HEK293 (cell line): Measurements from ENCODE around the gene CYTH3.

ENCODE experiments used
- CTCF ChIA-PET: fragments of 350-600 bp; formaldehyde crosslinking; extraction: SDS; loops from one replicate; lab custom pipeline; 2021; ENCODE audit warnings: antibody characterized with exemption; lab: Yijun Ruan, JAX
- POLR2A ChIA-PET: fragments of 300-600 bp; formaldehyde crosslinking; extraction: SDS; loops from one replicate; lab custom pipeline; 2020; ENCODE audit warnings: antibody characterized with exemption, inconsistent platforms; lab: Yijun Ruan, JAX
- H3K27ac ChIP-seq: fragments of 200-500 bp; sonication (Bioruptor generic); 2 replicates; pipeline ENCODE4 v1.5.1; 2014; ENCODE audit warnings: low read depth, low read length, control low read depth, inconsistent platforms; ENCODE audit errors: extremely low read depth
- H3K36me3 ChIP-seq, 2 experiments: fragments of 200-500 bp in 1 of 2; sonication (Bioruptor generic) in 1 of 2; 1 replicate in 1 of 2; 2 replicates in 1 of 2; pipeline ENCODE4 v1.5.1; 2014 to 2017; ENCODE audit warnings: inconsistent platforms in 2 of 2, low read length in 2 of 2; ENCODE audit not compliant: control insufficient read depth in 2 of 2, insufficient read depth in 1 of 2
- H3K4me1 ChIP-seq: fragments of 200-500 bp; sonication (Bioruptor generic); 2 replicates; pipeline ENCODE4 v1.5.1; 2014; ENCODE audit warnings: mild to moderate bottlenecking, low read length, inconsistent platforms; ENCODE audit not compliant: control insufficient read depth, insufficient read depth
- H3K4me3 ChIP-seq: 2 replicates; pipeline ENCODE4 v1.5.1; 2011; ENCODE audit warnings: low read depth, mild to moderate bottlenecking, control low read depth, low read length, moderate library complexity
- H3K9me3 ChIP-seq: fragments of 200-500 bp; sonication (Bioruptor generic); 2 replicates; pipeline ENCODE4 v1.5.1; 2014; ENCODE audit warnings: low read depth, low read length, inconsistent platforms; ENCODE audit not compliant: control insufficient read depth, insufficient read depth
- FEZF1 ChIP-seq: fragments of 450-650 bp; formaldehyde crosslinking; IDR thresholded peaks from 2 replicates; pipeline ENCODE4 v1.5.1; 2016; ENCODE audit warnings: missing biosample characterization, missing genetic modification characterization
- GLIS2 ChIP-seq: fragments of 450-650 bp; formaldehyde crosslinking; IDR thresholded peaks from 2 replicates; pipeline ENCODE4 v1.5.1; 2016; ENCODE audit warnings: missing biosample characterization, missing genetic modification characterization
- PRDM1 ChIP-seq: fragments of 450-650 bp; formaldehyde crosslinking; IDR thresholded peaks from 2 replicates; pipeline ENCODE4; 2016; ENCODE audit warnings: missing biosample characterization, missing genetic modification characterization
- ZNF112 ChIP-seq: fragments of 450-650 bp; formaldehyde crosslinking; IDR thresholded peaks from 2 replicates; pipeline ENCODE4 v1.5.0; 2017; ENCODE audit warnings: missing biosample characterization, missing genetic modification characterization
- ZNF248 ChIP-seq: fragments of 450-650 bp; formaldehyde crosslinking; IDR thresholded peaks from 2 replicates; pipeline ENCODE4 v1.5.1; 2017; ENCODE audit warnings: missing biosample characterization, missing genetic modification characterization
- ZNF362 ChIP-seq: fragments of 450-650 bp; formaldehyde crosslinking; IDR thresholded peaks from 2 replicates; pipeline ENCODE4 v1.5.1; 2016; ENCODE audit warnings: missing biosample characterization, missing genetic modification characterization
- ZNF366 ChIP-seq: fragments of 450-650 bp; formaldehyde crosslinking; conservative IDR thresholded peaks from 2 replicates; pipeline ENCODE4 v1.5.1; 2016; ENCODE audit warnings: missing biosample characterization, missing genetic modification characterization
- ZNF426 ChIP-seq: fragments of 450-650 bp; formaldehyde crosslinking; IDR thresholded peaks from 2 replicates; pipeline ENCODE4 v1.5.1; 2017; ENCODE audit warnings: missing biosample characterization, missing genetic modification characterization, mild to moderate bottlenecking, inconsistent platforms, moderate library complexity
- ZNF544 ChIP-seq: fragments of 450-650 bp; formaldehyde crosslinking; IDR thresholded peaks from 2 replicates; pipeline ENCODE4 v1.5.0; 2017; ENCODE audit warnings: missing biosample characterization, missing genetic modification characterization
- ZNF571 ChIP-seq: fragments of 450-650 bp; formaldehyde crosslinking; IDR thresholded peaks from 2 replicates; pipeline ENCODE4 v1.5.0; 2017; ENCODE audit warnings: missing biosample characterization, missing genetic modification characterization
- ZNF621 ChIP-seq: fragments of 450-650 bp; formaldehyde crosslinking; IDR thresholded peaks from 2 replicates; pipeline ENCODE4 v1.5.1; 2017; ENCODE audit warnings: missing biosample characterization, missing genetic modification characterization
- ZNF654 ChIP-seq: fragments of 450-650 bp; formaldehyde crosslinking; IDR thresholded peaks from 2 replicates; pipeline ENCODE4 v1.5.1; 2016; ENCODE audit warnings: low read depth, missing biosample characterization, missing genetic modification characterization
- ZNF658 ChIP-seq: fragments of 450-650 bp; formaldehyde crosslinking; IDR thresholded peaks from 2 replicates; pipeline ENCODE4; 2016; ENCODE audit warnings: missing biosample characterization, missing genetic modification characterization
- ZSCAN30 ChIP-seq: fragments of 450-650 bp; IDR thresholded peaks from 2 replicates; pipeline ENCODE4 v1.5.1; 2018; ENCODE audit warnings: missing biosample characterization, mild to moderate bottlenecking, missing genetic modification characterization, moderate library complexity
- TF ChIP-seq, protein P1 (sequence below): fragments of 450-650 bp; formaldehyde crosslinking; IDR thresholded peaks from 2 replicates; pipeline ENCODE4 v1.5.1; 2017; ENCODE audit warnings: missing biosample characterization, missing genetic modification characterization
- TF ChIP-seq, protein P2 (sequence below): fragments of 450-650 bp; formaldehyde crosslinking; IDR thresholded peaks from 2 replicates; pipeline ENCODE4 v1.5.1; 2017; ENCODE audit warnings: missing biosample characterization, missing genetic modification characterization
- TF ChIP-seq, protein P3 (sequence below): fragments of 450-650 bp; formaldehyde crosslinking; IDR thresholded peaks from 2 replicates; pipeline ENCODE4 v1.5.1; 2017; ENCODE audit warnings: missing biosample characterization, missing genetic modification characterization

Gene CYTH3

GRCh38 chr7:6291531-6291930, 19.1 kb upstream of the CYTH3 start:
- no peaks in the 10 kb centered on the region for H3K4me1 ChIP-seq
- POLR2A ChIA-PET = no interaction called here
- no peaks in the 10 kb centered on the region for H3K9me3 ChIP-seq
- CTCF ChIA-PET = interaction anchor here (0.7 kb wide), 1 partner anchor 8 kb away, joined by 4 read pairs; no protein-coding TSS in a partner anchor
- TF ChIP-seq, protein P1, sequence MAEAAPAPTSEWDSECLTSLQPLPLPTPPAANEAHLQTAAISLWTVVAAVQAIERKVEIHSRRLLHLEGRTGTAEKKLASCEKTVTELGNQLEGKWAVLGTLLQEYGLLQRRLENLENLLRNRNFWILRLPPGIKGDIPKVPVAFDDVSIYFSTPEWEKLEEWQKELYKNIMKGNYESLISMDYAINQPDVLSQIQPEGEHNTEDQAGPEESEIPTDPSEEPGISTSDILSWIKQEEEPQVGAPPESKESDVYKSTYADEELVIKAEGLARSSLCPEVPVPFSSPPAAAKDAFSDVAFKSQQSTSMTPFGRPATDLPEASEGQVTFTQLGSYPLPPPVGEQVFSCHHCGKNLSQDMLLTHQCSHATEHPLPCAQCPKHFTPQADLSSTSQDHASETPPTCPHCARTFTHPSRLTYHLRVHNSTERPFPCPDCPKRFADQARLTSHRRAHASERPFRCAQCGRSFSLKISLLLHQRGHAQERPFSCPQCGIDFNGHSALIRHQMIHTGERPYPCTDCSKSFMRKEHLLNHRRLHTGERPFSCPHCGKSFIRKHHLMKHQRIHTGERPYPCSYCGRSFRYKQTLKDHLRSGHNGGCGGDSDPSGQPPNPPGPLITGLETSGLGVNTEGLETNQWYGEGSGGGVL (tag by site-specific recombination) = no peak
- no peak for TF ChIP-seq ZNF621
- no peak for TF ChIP-seq ZNF571 (tag by site-specific recombination)
- no peak for TF ChIP-seq FEZF1
- no peak for TF ChIP-seq ZNF544 (tag by site-specific recombination)
- TF ChIP-seq ZNF248 = no peak
- H3K4me3 ChIP-seq = no peak overlapping the region
- no peak overlapping the region for H3K27ac ChIP-seq
- H3K36me3 ChIP-seq = no peaks in the 10 kb centered on the region

DNA sequence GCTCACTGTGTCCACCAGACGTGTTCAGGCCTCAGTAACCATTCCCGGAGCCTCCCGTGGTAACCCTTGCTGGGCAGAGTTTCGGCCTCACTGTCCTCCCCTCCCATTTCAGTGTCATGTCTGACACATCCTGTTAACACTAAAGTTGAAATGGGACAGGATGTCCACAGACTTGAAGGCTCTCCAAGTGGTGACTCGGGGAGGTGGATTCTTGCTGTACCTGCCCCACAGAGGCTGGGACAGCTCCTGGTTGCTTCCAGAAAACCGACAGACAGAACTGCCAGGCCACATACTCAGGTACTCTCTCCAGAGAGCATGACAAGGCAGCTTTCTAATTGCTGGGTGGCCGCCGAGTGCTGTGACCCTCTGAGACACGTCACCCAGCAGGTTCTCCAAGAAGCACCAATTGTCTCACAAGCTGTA, 17.9 kb upstream of the CYTH3 start:
- H3K9me3 ChIP-seq = no peaks in the 10 kb centered on the region
- CTCF ChIA-PET = interaction anchor here (1.3 kb wide), 1 partner anchor 15 kb away, joined by 10 read pairs; no protein-coding TSS in a partner anchor
- H3K4me3 ChIP-seq = no peak overlapping the region
- TF ChIP-seq ZNF654 (no peak), ZSCAN30 (tag by site-specific recombination) (no peak), ZNF362 (tag by site-specific recombination) (no peak), ZNF426 (tag by site-specific recombination) (no peak), ZNF112 (tag by site-specific recombination) (no peak)
- TF ChIP-seq, protein P2, sequence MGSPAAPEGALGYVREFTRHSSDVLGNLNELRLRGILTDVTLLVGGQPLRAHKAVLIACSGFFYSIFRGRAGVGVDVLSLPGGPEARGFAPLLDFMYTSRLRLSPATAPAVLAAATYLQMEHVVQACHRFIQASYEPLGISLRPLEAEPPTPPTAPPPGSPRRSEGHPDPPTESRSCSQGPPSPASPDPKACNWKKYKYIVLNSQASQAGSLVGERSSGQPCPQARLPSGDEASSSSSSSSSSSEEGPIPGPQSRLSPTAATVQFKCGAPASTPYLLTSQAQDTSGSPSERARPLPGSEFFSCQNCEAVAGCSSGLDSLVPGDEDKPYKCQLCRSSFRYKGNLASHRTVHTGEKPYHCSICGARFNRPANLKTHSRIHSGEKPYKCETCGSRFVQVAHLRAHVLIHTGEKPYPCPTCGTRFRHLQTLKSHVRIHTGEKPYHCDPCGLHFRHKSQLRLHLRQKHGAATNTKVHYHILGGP = no peak
- TF ChIP-seq, all 188 proteins: peak for 0
- Histone ChIP-seq H3K36me3 (no peaks in the 10 kb centered on the region), H3K4me1 (no peaks in the 10 kb centered on the region), H3K27ac (no peak overlapping the region)
- POLR2A ChIA-PET = no interaction called here

- no peak overlapping the region for H3K4me3 ChIP-seq
- no peaks in the 10 kb centered on the region for H3K9me3 ChIP-seq
- H3K27ac ChIP-seq = no peak overlapping the region
- TF ChIP-seq GLIS2 = no peak
- TF ChIP-seq PRDM1 = peak; percentile 73
- peak; percentile 98 for TF ChIP-seq ZNF366
- TF ChIP-seq, protein P3, sequence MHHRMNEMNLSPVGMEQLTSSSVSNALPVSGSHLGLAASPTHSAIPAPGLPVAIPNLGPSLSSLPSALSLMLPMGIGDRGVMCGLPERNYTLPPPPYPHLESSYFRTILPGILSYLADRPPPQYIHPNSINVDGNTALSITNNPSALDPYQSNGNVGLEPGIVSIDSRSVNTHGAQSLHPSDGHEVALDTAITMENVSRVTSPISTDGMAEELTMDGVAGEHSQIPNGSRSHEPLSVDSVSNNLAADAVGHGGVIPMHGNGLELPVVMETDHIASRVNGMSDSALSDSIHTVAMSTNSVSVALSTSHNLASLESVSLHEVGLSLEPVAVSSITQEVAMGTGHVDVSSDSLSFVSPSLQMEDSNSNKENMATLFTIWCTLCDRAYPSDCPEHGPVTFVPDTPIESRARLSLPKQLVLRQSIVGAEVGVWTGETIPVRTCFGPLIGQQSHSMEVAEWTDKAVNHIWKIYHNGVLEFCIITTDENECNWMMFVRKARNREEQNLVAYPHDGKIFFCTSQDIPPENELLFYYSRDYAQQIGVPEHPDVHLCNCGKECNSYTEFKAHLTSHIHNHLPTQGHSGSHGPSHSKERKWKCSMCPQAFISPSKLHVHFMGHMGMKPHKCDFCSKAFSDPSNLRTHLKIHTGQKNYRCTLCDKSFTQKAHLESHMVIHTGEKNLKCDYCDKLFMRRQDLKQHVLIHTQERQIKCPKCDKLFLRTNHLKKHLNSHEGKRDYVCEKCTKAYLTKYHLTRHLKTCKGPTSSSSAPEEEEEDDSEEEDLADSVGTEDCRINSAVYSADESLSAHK (tag by site-specific recombination) = no peak
- TF ChIP-seq ZNF658 = no peak
- TF ChIP-seq, all 188 proteins: peak for 2
- ChIA-PET CTCF (no interaction called here), POLR2A (no interaction called here)
- H3K4me1 ChIP-seq = no peaks in the 10 kb centered on the region
- no peaks in the 10 kb centered on the region for H3K36me3 ChIP-seq
These were observed 15.9 kb upstream of the CYTH3 start for GRCh38 chr7:6288270-6288860.
